Left lung (tissue), 10 donors: ENCODE data around the gene CLIP1. TPM values are rescaled to one million over a fixed set of nuclear protein-coding genes. Genes with fewer than 3 reads are reported as not detected.
"Not testable (repeated sequence)": the region's sequence is repeated elsewhere in the genome, so short reads cannot be mapped to it uniquely, and the experiment has no call there.

ENCODE experiments used
- ATAC-seq: fragments of 200-7000 bp; cut with Tn5 transposase; one replicate; pipeline ENCODE4 v1.9.1; 2020; ENCODE audit warnings: moderate library complexity
- DNase-seq, 4 donors: peaks; one replicate each; pipeline ENCODE4 v3.0.0-alpha.2; 2013 to 2020
- H3K27ac ChIP-seq, 2 donors: fragments of 200-600 bp; sonication (generic) in 1 of 2; one replicate each; pipeline versions ENCODE4 v1.5.0 to v1.8.0; 2020 to 2021
- H3K27me3 ChIP-seq, 2 donors: fragments of 200-600 bp; sonication (generic) in 1 of 2; one replicate each; pipeline versions ENCODE4 v1.5.0 to v1.8.0; 2020 to 2021
- H3K36me3 ChIP-seq, 2 donors: fragments of 200-600 bp; sonication (generic) in 1 of 2; one replicate each; pipeline versions ENCODE4 v1.5.0 to v1.8.0; 2020 to 2021
- H3K4me1 ChIP-seq, 2 donors: fragments of 200-600 bp; one replicate each; pipeline ENCODE4 v1.8.0; 2021
- H3K4me3 ChIP-seq, 2 donors: fragments of 200-600 bp; sonication (generic) in 1 of 2; one replicate each; pipeline versions ENCODE4 v1.5.0 to v1.8.0; 2020 to 2021; ENCODE audit warnings: mild to moderate bottlenecking in 1 of 2
- H3K9me3 ChIP-seq, 2 donors: fragments of 200-600 bp; sonication (generic) in 1 of 2; one replicate each; pipeline versions ENCODE4 v1.5.0 to v1.8.0; 2020 to 2021
- CTCF ChIP-seq, 2 donors: fragments of 200-600 bp; sonication (generic) in 1 of 2; IDR thresholded peaks; one replicate each; pipeline versions ENCODE4 v1.5.0 to v1.8.0; 2021; ENCODE audit warnings: antibody characterized with exemption in 2 of 2
- intact Hi-C, 2 donors: fragments of 100-400 bp; cut with DNase I; formaldehyde crosslinking; loops; one replicate each; pipeline versions ENCODE4 v1.11.2 to v1.14.2; 2022
- polyA plus RNA-seq, 6 donors: library from polyadenylated mRNA; unstranded; fragments of 120-200 nt; gene quantifications; one replicate each; pipeline ENCODE4 v1.2.1, GENCODE V29; 2013; ENCODE audit not compliant: insufficient read length in 6 of 6
- total RNA-seq, 2 donors: library from RNA; stranded (reverse); fragmentation: NEBNext Ultra II Directional; extraction: Animal tissue kit (Norgen Biotek cat#: 25700); gene quantifications; one replicate each; pipeline ENCODE4 v1.2.1, GENCODE V29; 2021
- donor health status: DM: no; HTN: yes; CAD: no.
- donor health status: DM: no; HTN: no; CAD: no.

Gene CLIP1
- total and polyA plus RNA-seq, 8 donors: 31.2 to 104 (median 33.4) TPM

GRCh38 chr12:122366685-122367475 lies 55.6 kb downstream of the CLIP1 start:
- Histone ChIP-seq H3K4me3 (no peak overlapping the region), H3K27ac (peak overlapping the region; percentile 55 to 72), H3K27me3 (no peaks in the 10 kb centered on the region), H3K9me3 (no peaks in the 10 kb centered on the region), H3K36me3 (peaks cover 0 to 49% of the 10 kb centered on the region in 2 donors), H3K4me1 (peaks cover 0 to 29% of the 10 kb centered on the region in 2 donors)
- TF ChIP-seq CTCF (IDR thresholded peaks at IDR 0.05): no peak
- intact Hi-C loops: no loop called here
- ATAC-seq (peak; percentile 80), DNase-seq (peak in 2 of 4 donors; percentile 7 to 41)

- ATAC-seq, intact Hi-C loops, H3K27me3 ChIP-seq, H3K27ac ChIP-seq, H3K9me3 ChIP-seq, DNase-seq, H3K4me3 ChIP-seq: not testable (repeated sequence)
- peaks cover 0 to 56% of the 10 kb centered on the region in 2 donors for H3K36me3 ChIP-seq
- H3K4me1 ChIP-seq: peaks cover 0 to 20% of the 10 kb centered on the region in 2 donors
Observed at GRCh38 chr12:122365226-122365625, 57.2 kb downstream of the CLIP1 start.

- DNase-seq (no peak), ATAC-seq (no peak)
- Histone ChIP-seq H3K36me3 (peaks cover 0 to 56% of the 10 kb centered on the region in 2 donors), H3K27ac (no peak overlapping the region), H3K27me3 (no peaks in the 10 kb centered on the region), H3K4me3 (no peak overlapping the region), H3K9me3 (no peaks in the 10 kb centered on the region), H3K4me1 (peaks cover 0 to 19% of the 10 kb centered on the region in 2 donors)
- intact Hi-C loops: no loop called here
- TF ChIP-seq CTCF (IDR thresholded peaks at IDR 0.05): no peak
Observed at GRCh38 chr12:122363782-122364181, 58.7 kb downstream of the CLIP1 start.

- ATAC-seq (no peak), DNase-seq (no peak)
- no peaks in the 10 kb centered on the region for H3K27me3 ChIP-seq
- H3K36me3 ChIP-seq: peaks cover 0 to 61% of the 10 kb centered on the region in 2 donors
- TF ChIP-seq CTCF (IDR thresholded peaks at IDR 0.05): no peak
- intact Hi-C loops: no loop called here
- no peaks in the 10 kb centered on the region for H3K9me3 ChIP-seq
- H3K27ac ChIP-seq: no peak overlapping the region
- H3K4me3 ChIP-seq: no peak overlapping the region
- peaks cover 0 to 13% of the 10 kb centered on the region in 2 donors for H3K4me1 ChIP-seq
Observed at GRCh38 chr12:122362755-122363154, 59.7 kb downstream of the CLIP1 start.

GRCh38 chr12:122358403-122358802 lies 64.1 kb downstream of the CLIP1 start:
- H3K27me3 ChIP-seq, H3K27ac ChIP-seq, H3K4me1 ChIP-seq, H3K4me3 ChIP-seq, DNase-seq, ATAC-seq, intact Hi-C loops, H3K9me3 ChIP-seq: not testable (repeated sequence)
- peaks cover 0 to 82% of the 10 kb centered on the region in 2 donors for H3K36me3 ChIP-seq

GRCh38 chr12:122357536-122357935 lies 64.9 kb downstream of the CLIP1 start:
- H3K27me3 ChIP-seq, DNase-seq, H3K27ac ChIP-seq, intact Hi-C loops, ATAC-seq, H3K4me3 ChIP-seq, H3K4me1 ChIP-seq, H3K9me3 ChIP-seq: not testable (repeated sequence)
- peaks cover 0 to 82% of the 10 kb centered on the region in 2 donors for H3K36me3 ChIP-seq

- H3K4me3 ChIP-seq, DNase-seq, ATAC-seq, H3K27ac ChIP-seq, H3K27me3 ChIP-seq, H3K9me3 ChIP-seq, intact Hi-C loops, H3K4me1 ChIP-seq: not testable (repeated sequence)
- H3K36me3 ChIP-seq: peaks cover 0 to 84% of the 10 kb centered on the region in 2 donors
Observed at GRCh38 chr12:122356991-122357390, 65.5 kb downstream of the CLIP1 start.
